Measurements from ENCODE around the gene GSG1L.
"Not testable (repeated sequence)": the region's sequence is repeated elsewhere in the genome, so short reads cannot be mapped to it uniquely, and the experiment has no call there.

Gene GSG1L

DNA sequence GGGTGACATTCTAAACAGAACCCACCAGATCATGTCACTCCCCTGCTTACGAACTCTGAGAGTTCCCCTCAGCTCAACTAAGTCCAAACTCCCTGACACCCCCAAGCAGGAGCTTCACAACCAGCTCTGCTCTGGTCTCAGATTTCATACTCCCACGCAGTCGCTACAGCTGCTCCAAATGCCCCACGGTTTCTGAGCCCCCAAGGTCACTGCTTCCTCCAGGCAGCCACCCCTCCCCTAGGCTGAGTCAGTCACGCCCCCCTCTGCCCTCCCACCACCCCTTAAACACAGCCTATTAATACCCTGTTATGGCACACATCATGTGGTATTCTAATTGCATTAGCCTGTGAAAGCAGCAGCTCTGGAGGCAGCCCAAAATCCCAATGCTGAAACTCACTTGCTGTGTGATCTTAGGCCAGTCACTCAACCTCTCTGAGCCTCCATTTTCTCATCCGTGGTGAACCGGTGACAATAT is 51.5 kb downstream of the GSG1L start:
- DNase-seq: no peak

GRCh38 chr16:28011223-28011622 is 52.3 kb downstream of the GSG1L start:
- no peak for DNase-seq

DNA sequence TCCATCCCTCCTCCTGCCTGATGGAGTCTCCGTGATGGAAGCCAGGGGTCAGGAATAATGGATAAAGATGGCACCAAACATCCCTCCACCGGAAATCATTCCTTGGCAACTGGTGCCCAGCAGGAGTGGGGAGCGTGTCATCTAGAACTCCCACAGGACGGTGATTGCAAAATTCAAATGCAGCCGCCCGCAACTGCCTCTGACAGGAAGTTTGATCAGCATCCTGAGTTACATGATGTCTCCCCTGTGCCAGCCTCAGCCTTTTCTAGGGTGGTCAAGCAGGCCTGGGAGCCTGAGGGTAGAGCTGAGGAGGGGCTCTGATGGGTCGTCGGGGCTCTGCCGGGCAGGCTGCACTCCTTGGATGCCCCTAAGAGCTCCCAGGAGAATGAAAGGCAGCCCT is 52.8 kb downstream of the GSG1L start:
- DNase-seq: no peak

- DNase-seq: no peak
Measured at GRCh38 chr16:28009586-28010373, 53.7 kb downstream of the GSG1L start.

DNA sequence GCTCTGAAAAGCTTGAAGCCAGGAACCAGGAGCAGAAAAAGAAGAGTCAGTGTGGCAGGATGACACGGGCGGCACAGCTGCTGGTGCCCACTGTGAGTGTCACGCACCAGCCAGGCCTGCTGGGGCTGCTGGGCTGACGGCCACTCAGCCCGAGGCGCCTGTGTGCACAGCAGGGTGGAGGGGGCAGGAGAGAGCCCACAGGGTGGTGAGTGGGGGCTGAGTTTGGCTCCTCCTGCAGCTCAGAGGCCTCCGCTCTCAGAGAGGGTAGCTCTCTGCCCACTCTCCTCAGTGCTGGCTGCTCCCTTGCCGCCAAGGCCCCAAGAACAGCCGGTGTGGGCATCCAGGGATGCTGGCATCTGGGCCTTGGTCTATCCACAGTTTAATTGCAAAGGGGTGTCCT is 59.6 kb downstream of the GSG1L start:
- no peak for DNase-seq

DNA sequence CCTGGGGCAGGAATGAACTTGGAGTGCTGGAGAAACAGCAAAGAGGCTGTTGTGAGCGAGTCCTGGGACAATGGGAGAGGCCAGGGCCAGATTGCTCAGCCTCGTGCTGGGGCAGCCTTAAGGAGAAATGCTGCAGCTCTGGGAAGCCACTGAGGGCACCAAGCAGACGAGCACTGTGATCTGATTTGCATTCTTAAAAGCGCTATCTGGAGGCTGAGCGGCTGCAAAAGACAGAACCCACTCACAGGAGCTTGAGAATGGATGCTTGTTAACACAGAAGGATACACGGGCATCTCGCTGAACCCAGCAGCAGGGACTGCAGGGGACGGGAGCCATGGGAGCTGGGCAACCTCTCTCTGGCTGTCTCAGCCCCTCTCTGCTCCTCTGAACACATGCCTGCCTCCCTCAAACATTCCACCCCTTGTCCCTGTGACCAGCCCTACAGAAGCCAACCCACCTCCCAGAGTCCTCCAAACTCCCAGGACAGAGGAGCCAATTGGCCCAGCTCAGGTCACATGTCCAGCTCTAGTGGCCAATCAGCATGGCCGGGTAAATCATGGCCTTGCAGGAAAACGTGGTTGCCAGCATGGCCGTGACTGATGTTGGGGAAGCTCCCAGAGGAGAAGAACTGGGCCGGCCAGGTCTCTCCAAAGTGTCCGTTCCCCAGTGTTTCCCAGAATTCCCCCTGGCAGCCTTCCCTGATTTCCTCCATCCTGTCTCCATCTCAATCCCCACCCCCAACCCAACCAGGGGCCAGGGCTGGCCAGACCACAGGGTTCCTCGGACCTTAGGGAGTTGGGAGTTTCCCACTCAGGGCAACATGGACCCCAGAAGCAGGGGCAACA is 60.3 kb downstream of the GSG1L start:
- DNase-seq: no peak

DNA sequence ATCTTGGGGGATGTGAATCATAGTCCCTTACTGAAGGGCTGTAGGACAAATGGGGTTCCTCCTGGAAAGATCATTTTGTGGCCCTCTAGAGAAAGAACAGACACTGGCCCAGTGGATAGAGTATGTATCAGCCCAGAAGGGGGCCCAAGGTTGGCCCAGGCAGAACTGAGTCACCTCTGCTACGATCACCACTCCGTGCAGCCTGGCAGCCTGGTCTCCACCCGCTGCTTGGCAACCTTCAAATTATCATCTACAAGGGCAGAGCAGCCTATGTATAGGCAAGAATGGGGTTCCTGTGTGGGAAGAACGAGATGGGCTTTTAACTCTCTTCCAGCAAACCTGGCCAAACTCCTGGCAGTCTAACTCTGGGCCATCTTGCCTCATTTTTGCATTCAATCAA is 61.9 kb downstream of the GSG1L start:
- DNase-seq: no peak

DNA sequence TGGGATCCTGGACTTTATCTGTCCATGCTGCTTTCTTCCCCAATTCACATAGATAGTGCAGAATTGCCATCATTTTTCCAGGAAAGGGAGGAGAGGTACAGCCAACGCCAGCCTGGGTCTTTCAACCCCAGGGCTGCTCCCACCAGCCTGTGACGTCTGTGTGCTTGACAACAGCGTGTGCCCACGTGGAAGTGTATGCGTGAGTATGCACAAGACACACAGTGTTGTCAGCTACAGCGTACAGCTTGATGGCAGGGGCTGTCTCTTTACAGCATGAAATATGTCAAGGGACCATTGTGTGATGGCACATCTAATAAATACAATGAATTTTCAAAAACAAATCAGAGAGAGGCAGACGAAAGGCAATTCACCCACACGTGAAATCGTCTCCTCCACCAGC is 62.3 kb downstream of the GSG1L start:
- DNase-seq: no peak

GRCh38 chr16:28000314-28001169 is 63.0 kb downstream of the GSG1L start:
- DNase-seq: no peak

GRCh38 chr16:27999687-28000086 is 63.8 kb downstream of the GSG1L start:
- no peak for DNase-seq

DNA sequence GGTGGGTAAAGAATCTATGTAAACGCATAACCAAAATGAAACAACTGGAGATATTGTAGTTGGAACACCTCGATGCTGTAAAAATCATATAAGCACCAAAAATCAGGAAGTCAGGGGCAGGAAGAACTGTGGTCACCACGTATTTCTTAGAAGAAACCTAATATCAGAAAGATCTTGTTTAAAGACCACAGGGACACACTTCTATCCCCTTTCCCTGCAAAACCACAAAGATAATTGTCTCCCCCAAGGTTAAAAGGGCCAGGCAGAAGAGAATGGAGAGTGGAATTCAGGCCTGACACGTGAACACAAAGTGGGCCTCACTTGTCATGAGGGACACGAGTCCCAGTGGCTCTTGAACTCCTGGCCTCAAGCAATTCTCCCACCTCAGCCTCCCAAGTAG is 68.1 kb downstream of the GSG1L start:
- DNase-seq: no peak

DNA sequence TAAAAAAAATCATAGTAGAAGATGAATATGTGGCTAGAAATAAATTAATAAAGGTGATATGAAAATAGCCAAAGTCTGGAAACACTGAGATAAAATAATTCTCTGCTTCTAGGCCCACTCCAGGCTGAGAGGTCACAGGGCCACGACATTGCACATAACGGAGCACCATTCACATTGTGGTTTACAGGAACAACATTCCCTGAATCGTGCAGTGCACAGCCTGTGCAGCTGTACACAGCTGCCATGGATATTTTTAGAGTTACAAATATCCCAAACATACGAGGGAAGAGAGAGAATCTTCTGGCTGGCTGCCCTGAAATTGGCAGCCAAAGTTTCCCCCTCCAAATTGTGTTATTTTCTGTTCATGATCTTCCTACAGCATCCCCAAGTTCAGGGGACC is 68.8 kb downstream of the GSG1L start:
- no peak for DNase-seq

DNA sequence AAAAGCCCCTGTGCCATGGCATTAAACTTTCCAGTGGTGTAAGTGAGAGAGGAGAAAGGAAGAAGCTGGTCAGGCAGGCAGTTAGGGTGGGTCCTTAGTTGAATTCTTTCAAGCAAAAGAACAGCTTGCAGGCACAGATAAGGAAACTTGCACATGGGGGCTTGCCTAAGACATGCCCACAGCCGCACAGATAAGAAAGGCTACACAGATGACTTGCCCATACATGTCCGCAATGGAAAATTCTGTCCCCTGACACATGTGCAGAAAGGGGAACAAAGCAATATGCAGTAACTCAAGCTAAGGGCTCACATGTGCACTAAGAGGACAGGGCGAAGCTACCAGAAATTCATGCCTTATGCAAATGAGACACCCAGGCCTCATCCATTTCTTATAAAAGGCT is 69.9 kb downstream of the GSG1L start:
- no peak for DNase-seq

GRCh38 chr16:27991876-27992275 is 71.6 kb downstream of the GSG1L start:
- no peak for DNase-seq

- no peak for DNase-seq
Measured at GRCh38 chr16:27985981-27986380, 77.5 kb downstream of the GSG1L start.

DNA sequence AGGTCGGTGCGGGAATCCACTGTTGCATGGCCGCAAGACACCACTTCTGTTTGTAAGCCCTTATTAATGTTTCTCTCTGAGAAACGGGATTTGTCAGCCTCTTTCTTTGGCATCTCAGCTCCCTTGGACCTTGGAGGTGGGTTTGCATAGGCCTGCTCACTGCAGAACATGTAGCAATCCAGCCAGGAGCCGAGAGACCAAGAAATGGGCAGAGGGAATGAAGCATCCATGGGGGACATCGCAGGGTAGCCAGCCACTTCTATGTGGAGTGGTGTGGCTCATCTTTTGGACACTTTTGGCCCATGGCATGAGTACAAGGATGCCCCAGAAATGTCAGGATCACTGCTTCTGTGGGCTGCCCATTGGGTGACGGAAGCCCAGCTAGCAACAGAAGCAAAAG is 79.4 kb downstream of the GSG1L start:
- no peak for DNase-seq

DNA sequence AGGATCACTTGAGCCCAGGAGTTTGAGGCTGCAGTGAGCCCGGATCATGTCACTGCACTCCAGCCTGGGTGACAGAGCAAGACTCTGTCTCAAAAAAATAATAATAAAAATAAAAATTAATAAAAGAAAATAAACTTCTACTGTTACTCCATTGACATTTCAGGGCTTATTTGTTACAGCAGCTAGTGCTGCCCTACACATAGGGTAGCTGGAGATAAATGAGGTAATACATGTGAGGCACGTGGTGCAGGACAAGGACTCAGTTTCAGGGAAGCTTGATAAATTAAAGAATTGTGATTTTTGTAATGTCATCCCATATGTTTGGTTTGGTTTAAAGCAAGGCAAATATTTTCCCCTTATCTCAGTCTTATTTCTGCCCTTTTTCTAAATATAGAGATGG is 80.3 kb downstream of the GSG1L start:
- no peak for DNase-seq

- DNase-seq: no peak
Measured at GRCh38 chr16:27982184-27982583, 81.3 kb downstream of the GSG1L start.

DNA sequence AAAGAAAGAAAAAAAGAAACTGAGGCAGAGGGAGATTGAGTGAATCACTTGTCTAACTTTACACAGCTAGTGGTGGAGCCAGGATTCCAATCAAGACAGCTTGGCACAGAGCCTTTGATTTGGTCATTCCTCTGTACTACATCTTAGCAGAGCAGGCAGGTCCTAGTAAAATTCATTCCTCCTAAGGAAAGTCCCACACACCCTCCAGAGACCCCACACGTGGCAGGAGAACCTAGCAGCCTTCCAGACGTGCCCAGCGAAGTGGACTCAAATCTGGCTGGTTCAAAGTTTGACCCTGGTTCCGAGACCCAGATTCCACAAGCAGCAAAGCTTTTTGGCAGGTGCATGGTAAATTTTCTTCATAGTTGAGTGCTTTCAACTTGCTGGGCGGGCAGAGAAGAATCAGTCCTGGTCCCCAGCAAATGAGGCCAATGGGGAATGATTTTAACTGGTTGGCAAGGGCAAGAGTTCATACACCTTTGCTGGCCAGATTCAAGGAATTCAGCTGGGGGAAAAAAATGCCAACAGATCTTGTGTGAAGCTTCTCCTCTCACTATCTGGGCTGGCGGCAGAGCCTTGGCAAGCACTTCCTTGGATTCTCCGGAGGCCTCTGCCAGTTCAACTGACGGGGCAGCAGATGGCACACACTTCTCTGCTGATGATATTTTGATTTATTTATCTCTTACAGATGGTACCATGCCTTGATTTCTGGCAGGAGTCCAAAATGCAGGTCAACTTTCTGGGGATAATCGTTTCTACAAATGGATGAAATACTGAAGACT is 82.4 kb downstream of the GSG1L start:
- no peak for DNase-seq

- DNase-seq: no peak
Measured at GRCh38 chr16:27980076-27980775, 83.3 kb downstream of the GSG1L start.

- not testable (repeated sequence) for DNase-seq
Measured at GRCh38 chr16:27979668-27980067, 83.8 kb downstream of the GSG1L start.

- no peak for DNase-seq
Measured at GRCh38 chr16:27978876-27979275, 84.6 kb downstream of the GSG1L start.

All from activated naive CD4-positive, alpha-beta T cell treated with Interleukin-2 at 50 U/mL for 16 hours (primary cell).